Pancreas (tissue), 10 donors: ENCODE data around the gene APBB2. TPM values are rescaled to one million over a fixed set of nuclear protein-coding genes. Genes with fewer than 3 reads are reported as not detected.

Source experiments
- ATAC-seq, 4 donors: fragments of 200-7000 bp; cut with Tn5 transposase; one replicate each; pipeline versions ENCODE4 v1.8.0 to v1.9.1; 2020; ENCODE audit warnings: mild to moderate bottlenecking in 4 of 4, moderate library complexity in 4 of 4
- DNase-seq, 6 donors: peaks; one replicate each; pipeline ENCODE4 v3.0.0-alpha.2; 2020
- FAIRE-seq: peaks from 2 replicates; lab custom pipeline; 2012; peaks lifted over from hg19 to GRCh38; lab: Jason Lieb, UNC
- H3K27ac ChIP-seq, 4 donors: fragments of 200-600 bp; sonication (generic); 1 replicate in 3 of 4; 2 replicates in 1 of 4; pipeline versions ENCODE4 v1.5.0 to v1.8.0; 2020
- H3K27me3 ChIP-seq, 4 donors: fragments of 200-600 bp; one replicate each; pipeline ENCODE4 v1.8.0; 2021
- H3K36me3 ChIP-seq, 3 donors: fragments of 200-600 bp; sonication (generic) in 1 of 3; one replicate each; pipeline versions ENCODE4 v1.5.0 to v1.8.0; 2020 to 2021
- H3K4me1 ChIP-seq, 3 donors: fragments of 200-600 bp; one replicate each; pipeline ENCODE4 v1.8.0; 2021
- H3K4me3 ChIP-seq, 4 donors: fragments of 200-600 bp; sonication (generic) in 2 of 4; one replicate each; pipeline versions ENCODE4 v1.5.0 to v1.8.0; 2020 to 2021
- H3K9me3 ChIP-seq, 4 donors: fragments of 200-600 bp; one replicate each; pipeline ENCODE4 v1.8.0; 2021
- WGBS, 2 donors: extraction: QIAGEN DNeasy Blood & Tissue Kit; methylation state at CpG; one replicate each; pipeline ENCODE4 v1.1.7; 2013; 5-methylcytosine and 5-hydroxymethylcytosine counted together
- intact Hi-C, 3 donors: fragments of 100-400 bp; cut with DNase I; formaldehyde crosslinking; loops; one replicate each; pipeline versions ENCODE4 v1.11.1 to v1.14.2; 2022
- polyA plus RNA-seq, 2 donors: library from polyadenylated mRNA; stranded (reverse); fragments of 200-250 nt; gene quantifications; one replicate each; pipeline ENCODE4 v1.2.3, GENCODE V29; 2013
- total RNA-seq, 6 donors: library from RNA; stranded (reverse); fragmentation: NEBNext Ultra II Directional in 4 of 6; extraction: Animal tissue kit (Norgen Biotek cat#: 25700) in 4 of 6; gene quantifications; one replicate each; pipeline versions ENCODE4 v1.2.1 to v1.2.4, GENCODE V29; 2021 to 2023
- TF ChIP-seq, protein P1 (sequence below), 4 donors: fragments of 200-600 bp; sonication (generic) in 3 of 4; IDR thresholded peaks; one replicate each; pipeline versions ENCODE4 v1.5.0 to v1.8.0; 2021; ENCODE audit warnings: antibody characterized with exemption in 4 of 4
- donor health status: healthy with polysubstance abuse.
- donor health status: DM: no; HTN: no; CAD: no; lungs with moderate emphysema.
- donor health status: DM: no; HTN: no; CAD: no.
- donor health status: control.
- donor health status: control.
- donor health status: Bipolar disorder and iron deficiency.
- donor health status: DM: yes; HTN: yes; CAD: no.
- donor health status: DM: no; HTN: no; CAD: no.
- donor health status: DM: no; HTN: no; CAD: no.
- donor health status: DM: yes; HTN: yes; CAD: no.

The APBB2 gene
- total and polyA plus RNA-seq, 8 donors = 9.1 to 21.6 (median 11.5) TPM

DNA sequence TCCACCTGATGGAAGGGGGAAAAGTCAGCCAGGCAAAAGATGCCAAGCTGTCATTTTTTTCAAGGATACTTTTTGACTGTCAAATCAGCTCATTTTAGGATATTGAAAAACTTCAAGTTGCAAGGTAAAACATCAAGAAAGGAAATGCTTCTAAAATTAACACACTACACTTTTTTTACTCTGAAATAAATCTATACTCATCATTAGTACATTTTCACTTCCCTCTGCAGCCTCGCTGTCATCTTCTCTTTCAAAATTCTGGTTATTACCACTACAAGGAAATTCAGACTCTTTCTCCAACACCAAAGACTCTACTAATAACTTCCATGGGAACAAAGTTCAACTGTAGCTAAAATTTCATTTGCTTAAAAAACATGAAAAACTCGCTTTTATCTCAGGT lies 41.6 kb downstream of the APBB2 start:
- ATAC-seq (no peak), FAIRE-seq (no peak)
- no peak overlapping the region for H3K4me3 ChIP-seq

DNA sequence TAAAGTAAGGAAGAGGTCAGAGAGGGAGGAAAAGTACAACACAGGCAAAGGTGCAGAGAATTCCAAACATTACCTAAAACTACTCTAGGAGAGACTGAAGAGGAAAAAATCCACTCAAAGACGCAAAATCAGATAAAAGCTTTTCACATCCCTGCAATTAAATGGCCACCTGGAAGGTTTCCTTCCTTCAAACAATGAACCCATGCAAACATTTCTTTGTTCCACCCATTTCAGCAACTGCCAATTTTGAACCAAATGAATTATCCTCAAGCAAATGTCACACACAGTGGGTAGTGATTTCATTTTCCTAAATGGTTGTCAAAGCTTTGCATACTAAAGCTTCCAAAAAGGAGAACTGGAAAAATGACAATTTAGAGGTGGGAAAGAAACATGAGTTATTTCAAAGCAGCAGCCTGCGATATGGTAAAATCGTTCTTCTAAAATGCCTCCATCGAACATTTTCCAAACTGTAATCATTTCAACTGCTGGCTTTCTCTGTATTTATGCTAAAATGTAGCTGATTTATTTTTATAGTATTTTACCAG lies 45.0 kb downstream of the APBB2 start:
- FAIRE-seq (no peak), ATAC-seq (no peak), DNase-seq (no peak)
- H3K4me3 ChIP-seq = no peak overlapping the region
- H3K36me3 ChIP-seq = no peaks in the 10 kb centered on the region
- intact Hi-C loops = no loop called here
- no peaks in the 10 kb centered on the region for H3K27me3 ChIP-seq
- no peaks in the 10 kb centered on the region for H3K9me3 ChIP-seq
- no peaks in the 10 kb centered on the region for H3K4me1 ChIP-seq
- TF ChIP-seq, protein P1, sequence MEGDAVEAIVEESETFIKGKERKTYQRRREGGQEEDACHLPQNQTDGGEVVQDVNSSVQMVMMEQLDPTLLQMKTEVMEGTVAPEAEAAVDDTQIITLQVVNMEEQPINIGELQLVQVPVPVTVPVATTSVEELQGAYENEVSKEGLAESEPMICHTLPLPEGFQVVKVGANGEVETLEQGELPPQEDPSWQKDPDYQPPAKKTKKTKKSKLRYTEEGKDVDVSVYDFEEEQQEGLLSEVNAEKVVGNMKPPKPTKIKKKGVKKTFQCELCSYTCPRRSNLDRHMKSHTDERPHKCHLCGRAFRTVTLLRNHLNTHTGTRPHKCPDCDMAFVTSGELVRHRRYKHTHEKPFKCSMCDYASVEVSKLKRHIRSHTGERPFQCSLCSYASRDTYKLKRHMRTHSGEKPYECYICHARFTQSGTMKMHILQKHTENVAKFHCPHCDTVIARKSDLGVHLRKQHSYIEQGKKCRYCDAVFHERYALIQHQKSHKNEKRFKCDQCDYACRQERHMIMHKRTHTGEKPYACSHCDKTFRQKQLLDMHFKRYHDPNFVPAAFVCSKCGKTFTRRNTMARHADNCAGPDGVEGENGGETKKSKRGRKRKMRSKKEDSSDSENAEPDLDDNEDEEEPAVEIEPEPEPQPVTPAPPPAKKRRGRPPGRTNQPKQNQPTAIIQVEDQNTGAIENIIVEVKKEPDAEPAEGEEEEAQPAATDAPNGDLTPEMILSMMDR (IDR thresholded peaks at IDR 0.05) = no peak
- H3K27ac ChIP-seq = no peak overlapping the region
- 84 to 85% methylated on average over 4 of the region's 4 CpGs for WGBS, 2 donors

More for the DNA sequence above, 41.6 kb downstream of the APBB2 start:
- H3K9me3 ChIP-seq = no peaks in the 10 kb centered on the region
- DNase-seq = no peak
- no peaks in the 10 kb centered on the region for H3K27me3 ChIP-seq
- TF ChIP-seq, protein P1 (IDR thresholded peaks at IDR 0.05) = no peak
- H3K4me1 ChIP-seq = peaks cover 5 to 11% (median 5%) of the 10 kb centered on the region in 3 donors
- H3K36me3 ChIP-seq = no peaks in the 10 kb centered on the region
- H3K27ac ChIP-seq = no peak overlapping the region
- intact Hi-C loops = no loop called here
- 67 to 69% methylated on average over 2 of the region's 2 CpGs for WGBS, 2 donors

DNA sequence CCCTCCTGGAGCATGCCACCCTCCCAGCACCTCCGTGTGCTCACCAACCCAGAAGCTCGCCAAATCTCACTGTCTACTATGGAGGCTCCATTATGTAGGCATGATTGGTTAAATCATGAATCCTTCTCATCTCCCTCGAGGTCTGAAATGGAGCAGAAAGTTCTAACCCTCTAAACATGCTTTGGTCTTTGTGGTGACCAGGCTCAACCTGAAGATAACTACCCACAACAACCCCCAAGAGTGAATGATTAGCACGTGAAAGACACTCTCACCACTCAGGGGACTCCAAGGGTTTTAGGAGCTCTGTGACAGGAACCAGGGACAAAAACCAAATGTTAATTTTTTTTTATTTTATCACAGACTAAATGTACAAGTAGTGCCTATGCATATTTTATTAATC lies 47.2 kb downstream of the APBB2 start:
- no peak overlapping the region for H3K27ac ChIP-seq
- intact Hi-C loops = no loop called here
- H3K9me3 ChIP-seq = no peaks in the 10 kb centered on the region
- H3K36me3 ChIP-seq = no peaks in the 10 kb centered on the region
- H3K27me3 ChIP-seq = no peaks in the 10 kb centered on the region
- WGBS, 2 donors = 97% methylated on average over 4 of the region's 4 CpGs
- TF ChIP-seq, protein P1 (IDR thresholded peaks at IDR 0.05) = no peak
- no peak for ATAC-seq
- DNase-seq = no peak
- no peaks in the 10 kb centered on the region for H3K4me1 ChIP-seq
- H3K4me3 ChIP-seq = no peak overlapping the region
- FAIRE-seq = no peak

DNA sequence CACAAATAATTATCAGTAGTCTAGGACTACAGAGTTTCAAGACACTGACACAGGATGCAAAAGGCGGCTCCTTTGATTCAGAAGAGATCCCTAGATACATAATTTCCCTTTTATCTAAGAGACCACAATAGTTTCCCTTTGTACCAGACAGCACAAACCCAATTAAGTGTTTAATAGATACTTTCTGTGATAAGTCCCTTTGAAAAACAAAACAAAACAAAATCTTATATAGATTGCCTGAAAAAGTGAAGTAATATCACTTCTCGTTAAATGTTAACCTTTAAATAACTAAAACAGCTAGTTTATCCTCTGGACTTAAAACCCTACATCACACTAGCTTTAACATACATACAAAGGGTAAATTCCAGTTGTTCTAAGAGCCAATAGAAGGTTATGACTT lies 49.9 kb downstream of the APBB2 start:
- FAIRE-seq (no peak), ATAC-seq (no peak), DNase-seq (no peak)
- H3K36me3 ChIP-seq = no peaks in the 10 kb centered on the region
- TF ChIP-seq, protein P1 (IDR thresholded peaks at IDR 0.05) = no peak
- H3K9me3 ChIP-seq = no peaks in the 10 kb centered on the region
- H3K4me1 ChIP-seq = no peaks in the 10 kb centered on the region
- WGBS, 2 donors = 89 to 94% methylated on average over 2 of the region's 2 CpGs
- intact Hi-C loops = no loop called here
- H3K4me3 ChIP-seq = no peak overlapping the region
- H3K27me3 ChIP-seq = no peaks in the 10 kb centered on the region
- H3K27ac ChIP-seq = no peak overlapping the region

DNA sequence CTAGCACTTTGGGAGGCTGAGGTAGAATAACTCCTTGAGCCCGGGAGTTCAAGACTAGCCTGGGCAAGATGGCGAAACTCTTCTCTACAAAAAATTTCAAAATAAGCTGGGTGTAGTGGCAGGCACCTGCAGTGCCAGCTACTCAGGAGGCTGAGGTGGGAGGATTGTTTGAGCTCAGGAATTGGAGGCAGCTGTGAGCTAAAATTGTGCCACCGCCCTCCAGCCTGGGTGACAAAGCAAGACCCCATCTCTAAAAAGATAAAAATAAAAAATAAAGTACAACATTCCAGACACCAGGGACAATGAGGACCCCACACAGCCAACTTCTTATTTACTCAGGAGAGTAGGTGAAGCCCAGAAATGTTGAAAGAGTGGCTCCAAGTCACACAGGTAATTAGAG lies 53.0 kb downstream of the APBB2 start:
- WGBS, 2 donors = 67 to 98% methylated on average over 3 of the region's 3 CpGs
- H3K4me3 ChIP-seq = no peak overlapping the region
- H3K36me3 ChIP-seq = no peaks in the 10 kb centered on the region
- no peak overlapping the region for H3K27ac ChIP-seq
- no peak for FAIRE-seq
- no peaks in the 10 kb centered on the region for H3K9me3 ChIP-seq
- no peak for ATAC-seq
- H3K4me1 ChIP-seq = peaks cover 0 to 5% (median 0%) of the 10 kb centered on the region in 3 donors
- no peak for DNase-seq
- intact Hi-C loops = no loop called here
- TF ChIP-seq, protein P1 (IDR thresholded peaks at IDR 0.05) = no peak
- no peaks in the 10 kb centered on the region for H3K27me3 ChIP-seq
